Measurements from ENCODE around the gene COX7A2. TPM values are rescaled to one million over a fixed set of nuclear protein-coding genes. Genes with fewer than 3 reads are reported as not detected.

COX7A2 gene
- total RNA-seq, 6 experiments from 2014 or later = 159 to 345 (median 218) TPM

- peak within 1 kb of the TSS; percentile 71 to 85 (median 82) for H3K27ac ChIP-seq
- H3K4me3 ChIP-seq = peak within 1 kb of the TSS; percentile 69 to 92 (median 83)
- ATAC-seq (peak; percentile 98 to 100 (median 98)), DNase-seq (peak; percentile 98 to 99 (median 99))
- H3K4me1 ChIP-seq = peaks cover 0 to 36% (median 15%) of the 10 kb centered on the region in 4 donors
- TF ChIP-seq POLR2A (IDR thresholded peaks at IDR 0.05) = peak; percentile 93
- no peak for TF ChIP-seq CTCF (IDR thresholded peaks at IDR 0.05)
- no peaks in the 10 kb centered on the region for H3K27me3 ChIP-seq
- no peaks in the 10 kb centered on the region for H3K9me3 ChIP-seq
- intact Hi-C loops (cut with DNase I) = no loop called here
- WGBS (ENCODE audit: insufficient coverage, low coverage, low lambda C conversion rate, missing lambda C conversion rate) = under 1% methylated on average over 42 of the region's 55 CpGs
- H3K36me3 ChIP-seq = no peaks in the 10 kb centered on the region
Observed at GRCh38 chr6:75284632-75285282, 41.2 kb upstream of the COX7A2 start, which contains the start of gene TMEM30A. TSS of gene TMEM30A (minus strand) at chr6:75284792. CDS start at chr6:75284638, 154 bp downstream.

- H3K4me1 ChIP-seq = peaks cover 0 to 36% (median 15%) of the 10 kb centered on the region in 4 donors
- intact Hi-C loops (cut with DNase I) = no loop called here
Observed at GRCh38 chr6:75283907-75284631, 40.5 kb upstream of the COX7A2 start.

GRCh38 chr6:75282706-75283105 is 39.1 kb upstream of the COX7A2 start:
- ATAC-seq (no peak), DNase-seq (no peak)
- Histone ChIP-seq H3K27ac (no peak overlapping the region), H3K27me3 (no peaks in the 10 kb centered on the region), H3K9me3 (no peaks in the 10 kb centered on the region), H3K36me3 (no peaks in the 10 kb centered on the region), H3K4me3 (peak overlapping the region in 1 of 3 donors; percentile 83), H3K4me1 (peaks cover 0 to 36% (median 15%) of the 10 kb centered on the region in 4 donors)
- intact Hi-C loops (cut with DNase I) = no loop called here
- 43% methylated on average over 2 of the region's 2 CpGs for WGBS (ENCODE audit: insufficient coverage, low coverage, low lambda C conversion rate, missing lambda C conversion rate)
- TF ChIP-seq CTCF (IDR thresholded peaks at IDR 0.05) (no peak), POLR2A (IDR thresholded peaks at IDR 0.05) (no peak)

More at GRCh38 chr6:75283907-75284631, 40.5 kb upstream of the COX7A2 start:
- TF ChIP-seq POLR2A (IDR thresholded peaks at IDR 0.05) = no peak
- no peak for TF ChIP-seq CTCF (IDR thresholded peaks at IDR 0.05)
- Histone ChIP-seq H3K9me3 (no peaks in the 10 kb centered on the region), H3K36me3 (no peaks in the 10 kb centered on the region), H3K27me3 (no peaks in the 10 kb centered on the region), H3K4me3 (peak overlapping the region; percentile 69 to 92 (median 83)), H3K27ac (peak overlapping the region; percentile 71 to 85 (median 82))
- WGBS (ENCODE audit: insufficient coverage, low coverage, low lambda C conversion rate, missing lambda C conversion rate) = under 1% methylated on average over 29 of the region's 36 CpGs
- peak; percentile 21 to 41 (median 32) for ATAC-seq
- no peak for DNase-seq

- H3K36me3 ChIP-seq = no peaks in the 10 kb centered on the region
- TF ChIP-seq POLR2A (IDR thresholded peaks at IDR 0.05) = no peak
- no peak for TF ChIP-seq CTCF (IDR thresholded peaks at IDR 0.05)
- intact Hi-C loops (cut with DNase I) = no loop called here
- H3K27ac ChIP-seq = no peak overlapping the region
- ATAC-seq (no peak), DNase-seq (no peak)
- H3K27me3 ChIP-seq = no peaks in the 10 kb centered on the region
- no peak overlapping the region for H3K4me3 ChIP-seq
- no peaks in the 10 kb centered on the region for H3K9me3 ChIP-seq
- H3K4me1 ChIP-seq = peaks cover 0 to 36% (median 15%) of the 10 kb centered on the region in 4 donors
Observed at GRCh38 chr6:75281653-75282052, 38.1 kb upstream of the COX7A2 start.
